HepG2 (cell line): Measurements from ENCODE around the gene COL26A1. TPM values are rescaled to one million over a fixed set of nuclear protein-coding genes. Genes with fewer than 3 reads are reported as not detected.

Experiments used
- CBX1 ChIP-seq: IDR thresholded peaks from one replicate; pipeline ENCODE4 v1.6.1; 2016; ENCODE audit warnings: antibody characterized with exemption, low read depth
- CREB1 ChIP-seq, 2 experiments: fragments of 450-650 bp in 1 of 2; IDR thresholded peaks; 2 replicates each; pipeline ENCODE4 v1.6.1; 2016 to 2017; ENCODE audit warnings: control low read depth in 1 of 2, mild to moderate bottlenecking in 1 of 2, missing compliant biosample characterization in 1 of 2, missing genetic modification characterization in 1 of 2
- FOXA1 ChIP-seq, 2 experiments: fragments of 450-650 bp in 1 of 2; sonication (generic) in 1 of 2; formaldehyde crosslinking in 1 of 2; IDR thresholded peaks; 2 replicates each; pipeline versions ENCODE4 v1.4.0 to v1.6.1; 2016 to 2020; ENCODE audit warnings: missing genetic modification reagents in 1 of 2
- FOXA3 ChIP-seq: IDR thresholded peaks from 2 replicates; pipeline ENCODE4 v1.6.1; 2016; ENCODE audit warnings: missing genetic modification reagents, missing compliant biosample characterization
- HMG20A ChIP-seq: IDR thresholded peaks from 2 replicates; pipeline ENCODE4 v1.6.1; 2016; ENCODE audit warnings: borderline replicate concordance
- HNRNPL ChIP-seq: fragments of 200-400 bp; formaldehyde crosslinking; IDR thresholded peaks from 2 replicates; pipeline ENCODE4 v1.6.1; 2017; ENCODE audit warnings: mild to moderate bottlenecking, low read depth, low read length
- IRF2 ChIP-seq: IDR thresholded peaks from 2 replicates; pipeline ENCODE4 v1.6.1; 2018; ENCODE audit warnings: missing genetic modification reagents, missing compliant biosample characterization
- MAFG ChIP-seq: sonication (generic); formaldehyde crosslinking; IDR thresholded peaks from 2 replicates; pipeline ENCODE4 v1.5.1; 2020; ENCODE audit warnings: mild to moderate bottlenecking, missing genetic modification reagents
- MBD4 ChIP-seq: IDR thresholded peaks from 2 replicates; pipeline ENCODE4 v1.6.1; 2012; ENCODE audit warnings: low read length, inconsistent platforms, borderline replicate concordance
- RAD21 ChIP-seq: fragments of 450-650 bp; formaldehyde crosslinking; IDR thresholded peaks from 2 replicates; pipeline ENCODE4 v1.5.0; 2020; ENCODE audit warnings: mild to moderate bottlenecking
- REPIN1 ChIP-seq: sonication (generic); formaldehyde crosslinking; IDR thresholded peaks from 2 replicates; pipeline ENCODE4 v1.8.0; 2022; ENCODE audit warnings: missing genetic modification reagents, low read depth, mild to moderate bottlenecking, borderline replicate concordance
- STAT5B ChIP-seq: sonication (generic); formaldehyde crosslinking; IDR thresholded peaks from 2 replicates; pipeline ENCODE4 v1.4.0; 2020; ENCODE audit warnings: missing genetic modification reagents
- TBX2 ChIP-seq: sonication (generic); formaldehyde crosslinking; IDR thresholded peaks from 2 replicates; pipeline ENCODE4 v1.5.0; 2020; ENCODE audit warnings: missing genetic modification reagents, mild to moderate bottlenecking, borderline replicate concordance
- TSC22D2 ChIP-seq: sonication (generic); formaldehyde crosslinking; IDR thresholded peaks from 2 replicates; pipeline ENCODE4 v1.5.1; 2020; ENCODE audit warnings: missing genetic modification reagents, mild to moderate bottlenecking, borderline replicate concordance
- XRCC5 ChIP-seq: fragments of 200-400 bp; formaldehyde crosslinking; optimal IDR thresholded peaks from 2 replicates; pipeline ENCODE3; 2017; ENCODE audit warnings: mild to moderate bottlenecking, low read length
- YEATS2 ChIP-seq: sonication (generic); formaldehyde crosslinking; IDR thresholded peaks from 2 replicates; pipeline ENCODE4 v1.4.0; 2020; ENCODE audit warnings: missing genetic modification reagents, borderline replicate concordance
- ZNF143 ChIP-seq: sonication (generic); formaldehyde crosslinking; IDR thresholded peaks from 2 replicates; pipeline ENCODE4 v1.4.0; 2020; ENCODE audit warnings: missing genetic modification reagents
- ZNF232 ChIP-seq: sonication (generic); formaldehyde crosslinking; IDR thresholded peaks from 2 replicates; pipeline ENCODE4 v1.4.0; 2020; ENCODE audit warnings: missing genetic modification reagents, borderline replicate concordance
- ZNF615 ChIP-seq: sonication (generic); formaldehyde crosslinking; IDR thresholded peaks from 2 replicates; pipeline ENCODE4 v1.5.0; 2020; ENCODE audit warnings: mild to moderate bottlenecking, missing genetic modification reagents, borderline replicate concordance
- ZNF616 ChIP-seq: sonication (generic); formaldehyde crosslinking; IDR thresholded peaks from 2 replicates; pipeline ENCODE4 v1.5.0; 2020; ENCODE audit warnings: low read depth, mild to moderate bottlenecking, missing genetic modification reagents
- ZSCAN25 ChIP-seq: sonication (generic); formaldehyde crosslinking; IDR thresholded peaks from 2 replicates; pipeline ENCODE4 v1.8.0; 2022; ENCODE audit warnings: mild to moderate bottlenecking, missing genetic modification reagents
- polyA plus RNA-seq, 8 experiments: library from polyadenylated mRNA; depleted of rRNA in 3 of 8; stranded (reverse) in 7 of 8; unstranded in 1 of 8; fragments of >200 nt; fragmentation: Illumina TruSeq in 4 of 8; extraction: Trizol in 4 of 8; gene quantifications; 2 replicates each; pipeline versions ENCODE4 v1.2.1 to v1.2.3, GENCODE V29; 2011 to 2016; ENCODE audit warnings: low read depth in 4 of 8, missing spikeins in 1 of 8, mixed read lengths in 1 of 8; ENCODE audit not compliant: insufficient read depth in 1 of 8
- total RNA-seq, 5 experiments: library from RNA; depleted of rRNA; stranded (reverse); fragments of >200 nt; fragmentation: Illumina TruSeq; extraction: Trizol; gene quantifications; 2 replicates each; pipeline ENCODE4 v1.2.3, GENCODE V29; 2016; ENCODE audit warnings: low read depth in 1 of 5
- TF ChIP-seq, protein P1 (sequence below): IDR thresholded peaks from 2 replicates; pipeline ENCODE4 v1.6.1; 2016; ENCODE audit warnings: missing compliant biosample characterization, missing genetic modification reagents, borderline replicate concordance
- TF ChIP-seq, protein P2 (sequence below), 2 experiments: sonication (generic) in 1 of 2; formaldehyde crosslinking in 1 of 2; IDR thresholded peaks; 2 replicates each; pipeline versions ENCODE4 v1.4.0 to v1.6.1; 2018 to 2020; ENCODE audit warnings: missing genetic modification reagents in 2 of 2, borderline replicate concordance in 1 of 2, low read depth in 1 of 2, mild to moderate bottlenecking in 1 of 2, missing biosample characterization in 1 of 2
- TF ChIP-seq, protein P3 (sequence below): sonication (generic); formaldehyde crosslinking; conservative IDR thresholded peaks from 2 replicates; pipeline ENCODE4 v1.8.0; 2022; ENCODE audit warnings: mild to moderate bottlenecking, moderate library complexity, missing genetic modification reagents

Gene COL26A1
- total and polyA plus RNA-seq, 2 of the 13 experiments (the other 11 are each of a cell fraction or from before 2014, with no cell fraction given): 7.8 to 9.2 TPM

DNA sequence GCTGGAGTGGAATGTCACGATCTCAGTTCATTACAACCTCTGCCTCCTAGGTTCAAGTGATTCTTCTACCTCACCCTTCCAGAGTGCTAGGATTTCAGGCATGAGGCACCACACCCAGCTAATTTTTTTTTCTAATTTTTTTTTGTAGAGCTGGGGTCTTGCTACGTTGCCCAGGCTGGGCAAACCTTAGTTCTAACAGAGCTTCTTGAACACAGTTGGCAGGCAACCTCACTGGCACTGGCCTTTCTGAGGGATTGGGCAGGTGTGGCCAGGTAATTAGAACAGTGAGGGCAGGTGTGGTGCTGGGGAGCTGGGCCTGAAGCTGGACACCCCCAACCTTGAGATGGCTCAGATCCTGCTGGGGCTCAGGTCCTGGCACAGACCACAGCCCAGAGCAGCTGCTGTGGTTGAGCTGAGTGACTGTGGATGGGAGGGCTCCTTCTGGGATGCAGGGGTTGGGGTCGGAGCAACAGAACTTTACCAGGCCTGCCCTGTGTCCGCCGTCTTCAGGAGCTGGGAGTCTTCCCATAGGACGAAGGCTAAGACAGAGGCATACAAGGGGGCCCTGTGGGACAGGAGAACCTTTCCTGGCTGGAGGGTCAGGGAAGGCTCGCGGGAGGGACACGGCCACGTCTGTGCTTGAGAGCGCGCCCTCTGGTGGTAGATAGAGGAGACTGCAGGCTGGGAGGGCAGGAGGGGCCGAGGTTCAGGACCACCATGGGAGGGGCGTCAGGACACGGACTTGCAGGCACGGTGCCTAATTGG is 48.2 kb downstream of the COL26A1 start (continued):
- TF ChIP-seq ZNF232 (CRISPR knock-in tag): no peak
- TF ChIP-seq, protein P1, sequence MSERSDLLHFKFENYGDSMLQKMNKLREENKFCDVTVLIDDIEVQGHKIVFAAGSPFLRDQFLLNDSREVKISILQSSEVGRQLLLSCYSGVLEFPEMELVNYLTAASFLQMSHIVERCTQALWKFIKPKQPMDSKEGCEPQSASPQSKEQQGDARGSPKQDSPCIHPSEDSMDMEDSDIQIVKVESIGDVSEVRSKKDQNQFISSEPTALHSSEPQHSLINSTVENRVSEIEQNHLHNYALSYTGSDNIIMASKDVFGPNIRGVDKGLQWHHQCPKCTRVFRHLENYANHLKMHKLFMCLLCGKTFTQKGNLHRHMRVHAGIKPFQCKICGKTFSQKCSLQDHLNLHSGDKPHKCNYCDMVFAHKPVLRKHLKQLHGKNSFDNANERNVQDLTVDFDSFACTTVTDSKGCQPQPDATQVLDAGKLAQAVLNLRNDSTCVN (CRISPR knock-in tag): no peak
- 0 out of 2 replicates have a peak, but pooled peaks have one; percentile 34 for TF ChIP-seq HNRNPL
- TF ChIP-seq HMG20A (CRISPR knock-in tag): no peak
- TF ChIP-seq ZNF615 (CRISPR knock-in tag): no peak
- no peak for TF ChIP-seq CREB1 (IDR thresholded peaks at IDR 0.05)
- no peak for TF ChIP-seq CREB1 (CRISPR knock-in tag; IDR thresholded peaks at IDR 0.05)
- TF ChIP-seq REPIN1 (CRISPR knock-in tag): peak; percentile 68; the same call in 1 of the 2 replicates
- peak; percentile 88 for TF ChIP-seq RAD21 (CRISPR knock-in tag)
- TF ChIP-seq STAT5B (CRISPR knock-in tag): no peak
- TF ChIP-seq MBD4: no peak
- TF ChIP-seq TSC22D2 (CRISPR knock-in tag): no peak
- TF ChIP-seq ZNF143 (CRISPR knock-in tag): no peak
- 0 out of 2 replicates have a peak, but pooled peaks have one; percentile 20 for TF ChIP-seq IRF2
- TF ChIP-seq YEATS2 (CRISPR knock-in tag): no peak
- no peak for TF ChIP-seq TBX2
- TF ChIP-seq FOXA1 (IDR thresholded peaks at IDR 0.05): no peak
- TF ChIP-seq FOXA1 (CRISPR knock-in tag; IDR thresholded peaks at IDR 0.05): no peak
- TF ChIP-seq MAFG: no peak
- peak; percentile 80 for TF ChIP-seq XRCC5
- TF ChIP-seq CBX1: peak; percentile 48
- TF ChIP-seq FOXA3 (CRISPR knock-in tag): no peak
- TF ChIP-seq ZSCAN25: no peak
- TF ChIP-seq, protein P2, sequence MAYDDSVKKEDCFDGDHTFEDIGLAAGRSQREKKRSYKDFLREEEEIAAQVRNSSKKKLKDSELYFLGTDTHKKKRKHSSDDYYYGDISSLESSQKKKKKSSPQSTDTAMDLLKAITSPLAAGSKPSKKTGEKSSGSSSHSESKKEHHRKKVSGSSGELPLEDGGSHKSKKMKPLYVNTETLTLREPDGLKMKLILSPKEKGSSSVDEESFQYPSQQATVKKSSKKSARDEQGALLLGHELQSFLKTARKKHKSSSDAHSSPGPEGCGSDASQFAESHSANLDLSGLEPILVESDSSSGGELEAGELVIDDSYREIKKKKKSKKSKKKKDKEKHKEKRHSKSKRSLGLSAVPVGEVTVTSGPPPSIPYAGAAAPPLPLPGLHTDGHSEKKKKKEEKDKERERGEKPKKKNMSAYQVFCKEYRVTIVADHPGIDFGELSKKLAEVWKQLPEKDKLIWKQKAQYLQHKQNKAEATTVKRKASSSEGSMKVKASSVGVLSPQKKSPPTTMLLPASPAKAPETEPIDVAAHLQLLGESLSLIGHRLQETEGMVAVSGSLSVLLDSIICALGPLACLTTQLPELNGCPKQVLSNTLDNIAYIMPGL (CRISPR knock-in tag; IDR thresholded peaks at IDR 0.05; ENCODE audit: borderline replicate concordance in 1 of 2, low read depth in 1 of 2): peak; percentile 42 to 65; a peak in 2 of 4 replicates
- no peak for TF ChIP-seq ZNF616 (CRISPR knock-in tag)
- TF ChIP-seq, protein P3, sequence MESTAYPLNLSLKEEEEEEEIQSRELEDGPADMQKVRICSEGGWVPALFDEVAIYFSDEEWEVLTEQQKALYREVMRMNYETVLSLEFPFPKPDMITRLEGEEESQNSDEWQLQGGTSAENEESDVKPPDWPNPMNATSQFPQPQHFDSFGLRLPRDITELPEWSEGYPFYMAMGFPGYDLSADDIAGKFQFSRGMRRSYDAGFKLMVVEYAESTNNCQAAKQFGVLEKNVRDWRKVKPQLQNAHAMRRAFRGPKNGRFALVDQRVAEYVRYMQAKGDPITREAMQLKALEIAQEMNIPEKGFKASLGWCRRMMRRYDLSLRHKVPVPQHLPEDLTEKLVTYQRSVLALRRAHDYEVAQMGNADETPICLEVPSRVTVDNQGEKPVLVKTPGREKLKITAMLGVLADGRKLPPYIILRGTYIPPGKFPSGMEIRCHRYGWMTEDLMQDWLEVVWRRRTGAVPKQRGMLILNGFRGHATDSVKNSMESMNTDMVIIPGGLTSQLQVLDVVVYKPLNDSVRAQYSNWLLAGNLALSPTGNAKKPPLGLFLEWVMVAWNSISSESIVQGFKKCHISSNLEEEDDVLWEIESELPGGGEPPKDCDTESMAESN (CRISPR knock-in tag): no peak
